ENCODE data around the gene ANGPTL7. TPM values are rescaled to one million over a fixed set of nuclear protein-coding genes. Genes with fewer than 3 reads are reported as not detected.

Gene ANGPTL7
- total RNA-seq, 2 donors from 2014 or later: 3.6 to 4.9 TPM

- no peak overlapping the region for H3K4me3 ChIP-seq
- no peak overlapping the region for H3K27ac ChIP-seq
- H3K36me3 ChIP-seq (replicated peaks in 1 of 2; ENCODE audit: insufficient read depth in 1 of 2, low read depth in 2 of 2): peaks cover 0 to 18% of the 10 kb centered on the region in 2 donors
- no peak for DNase-seq
- 62 to 64% methylated on average over 9 of the region's 9 CpGs for WGBS, 2 donors
- no peaks in the 10 kb centered on the region for H3K4me1 ChIP-seq
- H3K9me3 ChIP-seq: no peaks in the 10 kb centered on the region
- intact Hi-C loops (cut with DNase I): no loop called here
- ATAC-seq: no peak
- no peak for TF ChIP-seq POLR2A (IDR thresholded peaks at IDR 0.05)
- TF ChIP-seq CTCF (IDR thresholded peaks at IDR 0.05): no peak
- no peaks in the 10 kb centered on the region for H3K27me3 ChIP-seq
Measured at GRCh38 chr1:11151826-11152612, 37.1 kb upstream of the ANGPTL7 start.

- H3K4me1 ChIP-seq: no peaks in the 10 kb centered on the region
- H3K4me3 ChIP-seq: no peak overlapping the region
- ATAC-seq: no peak
- no peaks in the 10 kb centered on the region for H3K27me3 ChIP-seq
- TF ChIP-seq POLR2A (IDR thresholded peaks at IDR 0.05) (no peak), CTCF (IDR thresholded peaks at IDR 0.05) (no peak)
- DNase-seq: no peak
- no peak overlapping the region for H3K27ac ChIP-seq
- intact Hi-C loops (cut with DNase I): no loop called here
- 81 to 88% methylated on average over 9 of the region's 9 CpGs for WGBS, 2 donors
- H3K9me3 ChIP-seq: no peaks in the 10 kb centered on the region
- H3K36me3 ChIP-seq (replicated peaks in 1 of 2; ENCODE audit: insufficient read depth in 1 of 2, low read depth in 2 of 2): peaks cover 0 to 21% of the 10 kb centered on the region in 2 donors
Measured at GRCh38 chr1:11152755-11153154, 36.4 kb upstream of the ANGPTL7 start.

- Histone ChIP-seq H3K27me3 (no peaks in the 10 kb centered on the region), H3K4me3 (no peak overlapping the region), H3K9me3 (no peaks in the 10 kb centered on the region), H3K27ac (no peak overlapping the region), H3K36me3 (replicated peaks in 1 of 2; ENCODE audit: insufficient read depth in 1 of 2, low read depth in 2 of 2) (peaks cover 0 to 21% of the 10 kb centered on the region in 2 donors), H3K4me1 (no peaks in the 10 kb centered on the region)
- TF ChIP-seq POLR2A (IDR thresholded peaks at IDR 0.05): no peak
- 67 to 74% methylated on average over 3 of the region's 3 CpGs for WGBS, 2 donors
- ATAC-seq: no peak
- no peak for DNase-seq
- intact Hi-C loops (cut with DNase I): no loop called here
Measured at GRCh38 chr1:11153184-11153583, 36.0 kb upstream of the ANGPTL7 start.

GRCh38 chr1:11156441-11156840, 32.7 kb upstream of the ANGPTL7 start:
- intact Hi-C loops (cut with DNase I): no loop called here
- Histone ChIP-seq H3K27me3 (no peaks in the 10 kb centered on the region), H3K9me3 (no peaks in the 10 kb centered on the region), H3K4me1 (no peaks in the 10 kb centered on the region), H3K36me3 (replicated peaks in 1 of 2; ENCODE audit: insufficient read depth in 1 of 2, low read depth in 2 of 2) (peaks cover 0 to 16% of the 10 kb centered on the region in 2 donors), H3K27ac (no peak overlapping the region), H3K4me3 (no peak overlapping the region)
- WGBS, 2 donors: 68 to 74% methylated on average over 3 of the region's 3 CpGs
- DNase-seq (no peak), ATAC-seq (no peak)
- TF ChIP-seq POLR2A (IDR thresholded peaks at IDR 0.05) (no peak), CTCF (IDR thresholded peaks at IDR 0.05) (no peak)

GRCh38 chr1:11156963-11157362, 32.2 kb upstream of the ANGPTL7 start:
- ATAC-seq (no peak), DNase-seq (no peak)
- Histone ChIP-seq H3K9me3 (no peaks in the 10 kb centered on the region), H3K4me1 (no peaks in the 10 kb centered on the region), H3K36me3 (replicated peaks in 1 of 2; ENCODE audit: insufficient read depth in 1 of 2, low read depth in 2 of 2) (peaks cover 0 to 16% of the 10 kb centered on the region in 2 donors), H3K4me3 (no peak overlapping the region), H3K27ac (no peak overlapping the region), H3K27me3 (no peaks in the 10 kb centered on the region)
- TF ChIP-seq CTCF (IDR thresholded peaks at IDR 0.05) (no peak), POLR2A (IDR thresholded peaks at IDR 0.05) (no peak)
- 83 to 89% methylated on average over 7 of the region's 7 CpGs for WGBS, 2 donors
- intact Hi-C loops (cut with DNase I): no loop called here
